Glomerular visceral epithelial cell (primary cell): ENCODE data around the gene TSPAN14.
A peak's percentile ranks its signal among the peaks of the same experiment; 100 is the strongest.
"Not testable (repeated sequence)": the region's sequence is repeated elsewhere in the genome, so short reads cannot be mapped to it uniquely, and the experiment has no call there.

Experiments
- DNase-seq: peaks from one replicate; pipeline ENCODE4 v3.0.0-alpha.2; 2016; ENCODE audit errors: extremely low spot score

Gene TSPAN14

DNA sequence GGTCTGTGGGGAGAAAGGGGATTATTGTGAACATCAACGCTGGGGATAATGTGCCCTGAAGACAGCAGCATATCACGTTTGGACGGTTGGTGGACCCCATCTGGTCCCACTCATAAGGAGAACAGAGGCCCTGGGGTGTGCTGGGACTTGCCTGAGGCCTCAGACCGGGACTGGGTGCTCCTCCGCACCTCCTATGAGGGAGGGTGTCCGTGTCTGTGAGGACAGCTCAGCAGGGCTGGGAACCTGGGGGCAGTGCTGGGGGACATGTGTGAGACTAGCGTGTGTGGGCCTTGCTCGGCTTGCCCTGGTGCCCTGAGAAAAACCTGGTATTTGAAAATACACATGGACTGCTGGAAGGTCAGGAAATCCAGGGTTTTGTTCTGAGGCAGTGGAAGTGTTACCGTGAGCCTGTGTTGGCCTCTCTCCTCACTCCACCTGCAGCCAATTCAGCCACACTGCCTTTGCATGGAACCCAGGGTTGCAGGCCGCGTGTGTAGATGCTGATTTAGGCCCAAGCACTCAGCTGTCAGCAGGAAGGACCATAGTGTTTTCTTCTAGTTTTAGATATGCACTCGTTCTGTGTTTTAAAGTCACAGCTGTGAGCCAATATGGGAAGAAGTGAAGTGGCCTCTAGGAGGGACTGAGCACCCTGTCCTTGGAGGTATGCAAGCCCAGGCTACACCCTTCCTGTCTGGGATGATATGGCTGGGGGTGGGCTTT lies 70.2 kb downstream of the TSPAN14 start:
- DNase-seq: no peak

- DNase-seq: no peak
Observed at GRCh38 chr10:80526218-80526617, 72.1 kb downstream of the TSPAN14 start.

DNA sequence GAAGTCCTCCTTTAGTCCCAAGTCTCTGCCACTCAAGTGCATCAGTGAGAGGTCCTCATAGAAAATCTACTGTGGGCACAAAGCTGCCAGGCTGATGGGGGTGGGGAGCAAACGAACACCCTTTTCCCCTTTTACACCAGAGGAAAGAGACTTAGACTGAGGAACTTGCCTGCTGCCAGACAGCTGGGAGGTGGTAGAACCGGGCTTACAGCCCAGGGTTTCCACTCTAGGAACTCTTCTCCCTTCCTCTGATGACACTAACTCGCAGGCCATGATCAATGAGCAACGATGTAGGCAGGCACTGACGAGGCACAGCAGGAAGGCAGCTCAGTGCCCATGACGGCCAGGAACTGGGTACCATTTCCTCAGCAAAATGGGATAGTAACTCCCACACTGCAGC lies 72.6 kb downstream of the TSPAN14 start:
- no peak for DNase-seq

DNA sequence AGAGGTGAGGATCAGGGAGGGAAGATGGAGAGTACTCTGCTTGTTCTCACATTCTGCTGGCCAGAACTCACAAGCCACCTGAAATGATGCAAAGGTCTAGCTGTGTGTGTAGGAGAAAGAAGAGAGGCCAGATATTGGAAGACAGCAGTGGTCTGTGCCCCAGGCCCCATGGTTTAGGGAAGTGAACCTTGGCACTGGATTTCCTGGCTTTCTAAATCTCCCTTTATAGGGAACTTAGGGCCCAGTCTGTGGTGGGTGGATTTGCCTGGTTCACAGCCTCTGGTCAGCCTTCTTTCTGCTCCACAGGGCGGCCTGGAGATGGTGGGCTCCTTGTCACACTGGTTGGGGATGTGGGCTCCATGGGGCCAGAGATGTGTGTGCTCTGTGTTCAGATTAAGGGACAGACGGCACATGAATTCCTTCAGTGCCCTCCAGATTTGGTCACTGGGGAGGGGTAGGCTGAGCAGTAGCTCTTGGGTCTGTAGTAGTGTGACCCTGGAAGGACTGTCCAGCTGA lies 74.1 kb downstream of the TSPAN14 start:
- DNase-seq: no peak

- DNase-seq: no peak
Observed at GRCh38 chr10:80528901-80529300, 74.8 kb downstream of the TSPAN14 start.

- no peak for DNase-seq
Observed at GRCh38 chr10:80529604-80530003, 75.5 kb downstream of the TSPAN14 start.

- DNase-seq: peak; percentile 61
Observed at GRCh38 chr10:80530251-80530650, 76.1 kb downstream of the TSPAN14 start.

DNA sequence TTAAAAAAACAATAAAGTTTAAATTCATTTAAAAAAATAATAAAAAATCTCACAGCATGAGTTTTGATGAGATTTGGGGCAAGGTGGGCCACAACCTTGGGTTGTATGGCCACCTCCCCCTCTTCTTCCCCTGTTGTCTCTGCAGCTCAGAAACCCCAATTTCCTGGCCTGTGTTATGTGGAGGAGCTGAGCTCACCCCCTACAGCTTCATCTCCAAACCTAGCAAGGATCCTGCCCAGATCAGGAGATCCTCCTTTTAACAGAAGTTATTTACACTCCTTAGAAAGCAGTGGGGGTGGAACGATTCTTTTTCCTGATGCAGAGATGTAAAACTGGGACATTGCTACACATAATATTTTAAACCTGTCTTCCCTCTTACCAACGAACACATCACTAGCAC lies 76.7 kb downstream of the TSPAN14 start:
- DNase-seq: no peak

- DNase-seq: no peak
Observed at GRCh38 chr10:80532571-80532970, 78.5 kb downstream of the TSPAN14 start.

DNA sequence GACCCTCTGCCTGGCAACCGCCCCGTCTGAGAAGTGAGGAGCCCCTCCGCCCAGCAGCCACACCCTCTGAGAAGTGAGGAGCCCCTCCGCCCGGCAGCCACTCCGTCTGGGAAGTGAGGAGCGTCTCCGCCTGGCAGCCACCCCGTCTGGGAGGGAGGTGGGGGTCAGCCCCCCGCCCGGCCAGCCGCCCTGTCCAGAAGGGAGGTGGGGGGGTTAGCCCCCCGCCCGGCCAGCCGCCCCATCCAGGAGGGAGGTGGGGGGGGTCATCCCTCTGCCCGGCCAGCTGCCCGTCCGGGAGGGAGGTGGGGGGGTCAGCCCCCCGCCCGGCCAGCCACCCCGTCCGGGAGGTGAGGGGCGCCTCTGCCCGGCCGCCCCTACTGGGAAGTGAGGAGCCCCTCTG lies 79.9 kb downstream of the TSPAN14 start:
- not testable (repeated sequence) for DNase-seq

DNA sequence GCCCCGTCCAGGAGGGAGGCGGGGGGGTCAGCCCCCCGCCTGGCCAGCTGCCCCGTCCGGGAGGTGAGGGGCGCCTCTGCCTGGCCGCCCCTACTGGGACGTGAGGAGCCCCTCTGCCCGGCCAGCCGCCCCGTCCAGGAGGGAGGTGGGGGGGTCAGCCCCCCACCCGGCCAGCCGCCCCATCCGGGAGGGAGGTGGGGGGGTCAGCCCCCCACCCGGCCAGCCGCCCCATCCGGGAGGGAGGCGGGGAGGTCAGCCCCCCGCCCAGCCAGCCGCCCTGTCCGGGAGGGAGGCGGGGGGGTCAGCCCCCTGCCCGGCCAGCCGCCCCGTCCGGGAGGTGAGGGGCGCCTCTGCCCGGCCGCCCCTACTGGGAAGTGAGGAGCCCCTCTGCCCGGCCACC lies 80.5 kb downstream of the TSPAN14 start:
- not testable (repeated sequence) for DNase-seq

DNA sequence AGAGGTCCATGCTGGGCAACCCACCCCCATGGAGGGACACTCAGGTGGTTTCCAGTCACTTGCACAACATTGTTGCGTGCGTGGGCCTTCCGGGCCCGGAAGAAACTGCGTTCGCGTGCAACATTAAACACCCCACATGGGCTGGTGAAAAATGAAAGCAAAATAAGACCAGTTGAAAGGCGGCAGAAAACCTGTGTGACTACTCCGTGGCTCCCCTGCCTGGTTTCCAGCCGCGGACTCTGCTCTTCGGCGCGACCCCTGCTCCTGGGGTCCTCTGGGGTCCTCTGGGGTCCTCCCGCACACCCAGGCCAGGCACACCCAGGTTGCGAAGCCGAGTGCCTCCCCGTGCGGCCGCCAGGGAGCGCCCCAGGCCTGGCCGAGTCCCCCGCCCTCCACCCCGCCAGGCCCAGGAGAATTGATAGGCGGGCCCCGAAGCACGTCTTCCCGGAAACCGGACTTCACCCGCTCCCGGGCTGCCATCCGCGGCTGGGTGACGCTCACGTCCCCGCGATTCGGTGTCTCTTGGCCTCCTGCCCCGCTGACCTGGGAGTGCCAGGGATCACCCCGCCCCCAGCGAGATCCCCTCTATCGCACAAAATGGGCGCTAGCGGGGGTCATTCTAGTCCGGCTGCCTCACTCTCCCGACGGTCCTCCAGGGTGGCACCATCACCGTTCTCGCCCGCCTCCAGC lies 81.7 kb downstream of the TSPAN14 start:
- DNase-seq: peak; percentile 38

- DNase-seq: no peak
Observed at GRCh38 chr10:80536361-80536835, 82.3 kb downstream of the TSPAN14 start.

GRCh38 chr10:80537086-80537735 lies 83.1 kb downstream of the TSPAN14 start:
- DNase-seq: no peak

GRCh38 chr10:80537736-80538480 lies 83.8 kb downstream of the TSPAN14 start, which contains the start of gene SH2D4B:
TSS of gene SH2D4B (plus strand) at chr10:80537902. CDS start at chr10:80538332, 430 bp downstream.
- no peak for DNase-seq

DNA sequence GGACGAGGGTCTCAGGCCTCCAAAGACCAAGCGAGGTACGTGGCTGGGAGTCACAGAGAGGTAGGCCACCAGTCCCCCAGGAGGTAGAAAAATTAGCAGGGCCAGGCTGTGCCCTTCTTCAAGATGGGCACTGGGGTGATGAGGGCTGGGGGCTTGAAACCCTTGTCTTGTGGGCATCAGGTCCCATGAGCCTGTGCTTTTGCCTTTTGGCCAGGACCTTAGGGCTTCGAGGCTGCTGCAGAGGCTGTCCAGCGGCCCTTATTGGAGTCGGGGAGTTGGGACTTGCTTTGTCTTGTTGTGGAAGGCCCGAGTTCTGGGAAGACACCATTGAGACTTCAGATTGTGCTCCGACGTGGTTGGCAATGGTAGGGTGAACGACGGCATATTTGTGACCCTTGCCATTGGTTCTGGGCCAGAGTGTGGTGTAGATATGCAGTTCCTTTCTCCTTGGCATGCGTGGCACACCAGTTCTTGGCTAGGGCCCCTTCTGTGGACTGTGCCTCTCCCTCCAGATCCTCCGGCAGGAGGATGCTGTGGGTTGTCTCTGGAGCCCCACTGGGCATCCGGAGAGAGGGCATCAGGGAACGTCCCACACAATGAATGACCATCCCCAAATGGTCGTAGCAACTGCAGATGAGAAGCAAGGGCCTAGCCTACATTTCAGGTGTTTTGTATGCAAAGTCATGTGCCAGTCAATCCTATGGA lies 84.5 kb downstream of the TSPAN14 start:
- DNase-seq: no peak

GRCh38 chr10:80539421-80540031 lies 85.4 kb downstream of the TSPAN14 start:
- no peak for DNase-seq

- DNase-seq: no peak
Observed at GRCh38 chr10:80540136-80540535, 86.0 kb downstream of the TSPAN14 start.

- no peak for DNase-seq
Observed at GRCh38 chr10:80540618-80540980, 86.5 kb downstream of the TSPAN14 start.

DNA sequence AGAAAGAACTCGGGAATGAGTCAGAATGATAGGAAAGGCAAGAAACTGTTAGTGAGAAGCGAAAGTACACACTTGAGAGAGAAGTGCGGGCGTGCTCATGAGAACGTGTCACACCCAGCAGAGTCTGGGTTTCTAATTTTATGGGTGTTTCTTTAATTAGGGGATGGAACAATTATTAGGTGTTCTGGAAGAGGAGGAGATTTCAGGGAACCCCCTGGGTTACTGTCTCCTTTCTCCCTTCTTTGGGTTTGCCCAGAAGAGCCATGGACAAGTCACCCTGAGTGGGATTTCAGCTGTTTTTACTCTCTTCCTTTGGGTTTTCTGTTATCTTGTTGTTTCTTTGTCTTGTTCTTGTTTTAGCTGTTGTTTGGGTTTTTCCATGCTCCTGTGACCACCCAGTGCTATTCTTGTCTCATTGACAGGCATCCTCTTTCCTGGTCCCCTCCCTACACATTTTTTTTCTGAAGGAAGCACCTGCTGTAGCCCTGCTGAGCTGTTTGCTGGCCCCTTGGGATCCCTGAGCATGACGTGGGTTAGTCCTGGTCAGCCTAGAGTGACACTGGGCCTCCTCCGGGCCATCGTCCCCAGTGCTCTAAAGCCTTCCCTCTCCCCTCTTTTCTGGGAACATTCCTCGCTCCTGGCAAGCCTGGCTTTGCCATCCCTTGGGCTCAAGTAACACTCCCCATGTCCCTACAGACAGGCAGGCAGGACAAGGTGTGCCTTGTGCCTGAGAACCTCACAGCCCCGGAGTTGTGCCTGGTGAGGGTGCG lies 87.1 kb downstream of the TSPAN14 start:
- DNase-seq: no peak
